Endothelial cell of umbilical vein (primary cell): ENCODE results near the gene ARHGEF40. TPM values are rescaled to one million over a fixed set of nuclear protein-coding genes. Genes with fewer than 3 reads are reported as not detected.

ENCODE experiments used
- BruUV-seq: library from RNA; stranded (reverse); fragments of 400-500 nt; replicated peaks from 2 replicates; lab custom pipeline; 2021; lab: Mats Ljungman, UMichigan
- CTCF ChIA-PET: fragments of 300-600, 350-600 bp; sonication (Branson Sonifier 250); formaldehyde crosslinking; loops from one replicate; lab custom pipeline; 2021; ENCODE audit warnings: antibody characterized with exemption, inconsistent platforms; lab: Charles Lee
- POLR2A ChIA-PET: fragments of 300-600, 350-600 bp; sonication (Branson Sonifier 250); formaldehyde crosslinking; loops from one replicate; lab custom pipeline; 2021; ENCODE audit warnings: antibody characterized with exemption, inconsistent platforms; lab: Charles Lee
- DNase-seq: peaks from one replicate; pipeline ENCODE4 v3.0.0-alpha.2; 2011; ENCODE audit warnings: low read depth, low spot score
- FAIRE-seq: peaks from 2 replicates; lab custom pipeline; 2011; peaks lifted over from hg19 to GRCh38; lab: Jason Lieb, UNC
- H2AFZ ChIP-seq: 2 replicates; pipeline ENCODE4 v1.6.0; 2012; ENCODE audit warnings: low read depth, low read length, control low read depth, inconsistent platforms
- H3K27ac ChIP-seq: 2 replicates; pipeline ENCODE4 v1.5.1; 2011; ENCODE audit warnings: low read depth, mild to moderate bottlenecking, control low read depth, low read length, moderate library complexity; ENCODE audit not compliant: insufficient read depth
- H3K27me3 ChIP-seq, 2 experiments: 2 replicates each; pipeline versions ENCODE4 v1.6.0 to v1.6.1; 2011; ENCODE audit warnings: low read length in 2 of 2, mixed read lengths in 1 of 2; ENCODE audit not compliant: control insufficient read depth in 2 of 2, insufficient read depth in 2 of 2
- H3K36me3 ChIP-seq, 2 experiments: 2 replicates in 1 of 2; 3 replicates in 1 of 2; pipeline ENCODE4 v1.5.1; 2011; ENCODE audit warnings: low read length in 2 of 2, mild to moderate bottlenecking in 1 of 2, moderate library complexity in 1 of 2; ENCODE audit not compliant: control insufficient read depth in 2 of 2, insufficient read depth in 2 of 2; ENCODE audit errors: extremely low read depth in 1 of 2
- H3K4me1 ChIP-seq: 3 replicates; pipeline ENCODE4 v1.5.1; 2011; ENCODE audit warnings: mild to moderate bottlenecking, low read length; ENCODE audit not compliant: control insufficient read depth, insufficient read depth; ENCODE audit errors: extremely low read depth
- H3K4me2 ChIP-seq: 2 replicates; pipeline ENCODE4 v1.6.1; 2011; ENCODE audit warnings: low read length, control low read depth, mixed read lengths; ENCODE audit not compliant: insufficient read depth
- H3K4me3 ChIP-seq, 3 experiments: fragments of 200-600 bp in 1 of 3; sonication (generic), shearing (Covaris generic) in 1 of 3; replicated peaks in 1 of 3; 2 replicates each; pipeline ENCODE4 v1.5.1; 2011 to 2016; ENCODE audit warnings: control low read depth in 3 of 3, low read length in 3 of 3, mild to moderate bottlenecking in 2 of 3, inconsistent platforms in 1 of 3, low read depth in 1 of 3, moderate library complexity in 1 of 3; ENCODE audit not compliant: insufficient read depth in 1 of 3
- H3K79me2 ChIP-seq: 2 replicates; pipeline ENCODE4 v1.6.0; 2012; ENCODE audit warnings: low read length, inconsistent platforms; ENCODE audit not compliant: control insufficient read depth, insufficient read depth
- H3K9ac ChIP-seq: replicated peaks from 2 replicates; pipeline ENCODE3; 2011; ENCODE audit warnings: low read length, control low read depth; ENCODE audit not compliant: insufficient read depth; ENCODE audit errors: extremely low read depth
- H3K9me1 ChIP-seq: replicated peaks from 3 replicates; pipeline ENCODE4 v1.6.0; 2011; ENCODE audit warnings: mild to moderate bottlenecking, low read length; ENCODE audit not compliant: control insufficient read depth, insufficient read depth; ENCODE audit errors: extremely low read depth
- H3K9me3 ChIP-seq: replicated peaks from 2 replicates; pipeline ENCODE4 v1.5.1; 2012; ENCODE audit warnings: low read length, inconsistent platforms; ENCODE audit not compliant: control insufficient read depth, insufficient read depth
- H4K20me1 ChIP-seq: replicated peaks from 2 replicates; pipeline ENCODE3; 2011; ENCODE audit warnings: mild to moderate bottlenecking, low read length; ENCODE audit not compliant: control insufficient read depth, insufficient read depth; ENCODE audit errors: extremely low read depth
- EZH2 ChIP-seq: IDR thresholded peaks from 2 replicates; pipeline ENCODE4 v1.6.1; 2012; ENCODE audit warnings: borderline replicate concordance, low read depth, mild to moderate bottlenecking, moderate library complexity, low read length, inconsistent platforms; ENCODE audit not compliant: severe bottlenecking
- FOS ChIP-seq: IDR thresholded peaks from 2 replicates; pipeline ENCODE4 v1.6.1; 2011; ENCODE audit warnings: mild to moderate bottlenecking, low read length, moderate library complexity, borderline replicate concordance; ENCODE audit not compliant: insufficient read depth
- GATA2 ChIP-seq: IDR thresholded peaks from 2 replicates; pipeline ENCODE4 v1.7.0; 2011; ENCODE audit warnings: low read depth, mild to moderate bottlenecking, moderate library complexity, mixed read lengths, low read length; ENCODE audit not compliant: insufficient read length, insufficient read depth
- JUN ChIP-seq: IDR thresholded peaks from 2 replicates; pipeline ENCODE4 v1.6.1; 2011; ENCODE audit warnings: borderline replicate concordance, low read depth; ENCODE audit not compliant: insufficient read length, insufficient read depth
- MYC ChIP-seq: IDR thresholded peaks from one replicate; pipeline ENCODE4 v1.6.1; 2011; ENCODE audit warnings: mild to moderate bottlenecking, low read depth, low read length
- POLR2A ChIP-seq: IDR thresholded peaks from 2 replicates; pipeline ENCODE4 v1.6.1; 2012; ENCODE audit warnings: low read depth, mild to moderate bottlenecking, control low read depth, low read length
- POLR2AphosphoS5 ChIP-seq: IDR thresholded peaks from 2 replicates; pipeline ENCODE4 v1.6.1; 2012; ENCODE audit warnings: low read depth, mild to moderate bottlenecking, control low read depth, low read length, moderate library complexity; ENCODE audit not compliant: insufficient read depth
- dilution Hi-C: fragments of 300-500 bp; cut with MboI; formaldehyde crosslinking; loops from one replicate; pipeline ENCODE4 v1.15.0; 2019; ENCODE audit warnings: low sequenced_read_pairs; ENCODE audit not compliant: extremely low pct_ligation_motif_present
- intact Hi-C: fragments of 100-400 bp; cut with micrococcal nuclease; formaldehyde crosslinking; loops from one replicate; pipeline ENCODE4 v1.10.0; 2022
- polyA plus RNA-seq, 4 experiments: library from polyadenylated mRNA; depleted of rRNA in 3 of 4; stranded (reverse) in 3 of 4; unstranded in 1 of 4; fragments of >200 nt; gene quantifications; 2 replicates each; pipeline versions ENCODE4 v1.2.1 to v1.2.3, GENCODE V29; 2011 to 2012; ENCODE audit warnings: missing spikeins in 1 of 4
- total RNA-seq: library from RNA; stranded (reverse); gene quantifications from 2 replicates; pipeline ENCODE4 v1.2.3, GENCODE V29; 2021
- TF ChIP-seq, protein P1 (sequence below), 2 donors: IDR thresholded peaks; 1 replicate in 1 of 2; 2 replicates in 1 of 2; pipeline ENCODE4 v1.5.1; 2011; ENCODE audit warnings: low read length in 2 of 2, mild to moderate bottlenecking in 2 of 2, moderate library complexity in 2 of 2, control low read depth in 1 of 2, inconsistent platforms in 1 of 2, low read depth in 1 of 2; ENCODE audit not compliant: insufficient read depth in 1 of 2; ENCODE audit errors: extremely low read depth in 1 of 2
- TF ChIP-seq, protein P2 (sequence below): IDR thresholded peaks from 2 replicates; pipeline ENCODE4 v1.6.1; 2011; ENCODE audit not compliant: insufficient read depth, insufficient read length

Gene ARHGEF40
- total and polyA plus RNA-seq, 2 donors (not counting 3 experiments of a cell fraction or from before 2014, with no cell fraction given) = 2.6 to 19.9 TPM

GRCh38 chr14:21084396-21084795 lies 14.3 kb downstream of the ARHGEF40 start:
- Histone ChIP-seq H2AFZ (no peak overlapping the region), H3K9ac (no peak overlapping the region), H3K9me1 (no peaks in the 10 kb centered on the region), H3K4me3 (no peak overlapping the region), H3K4me1 (no peaks in the 10 kb centered on the region), H3K36me3 (no peaks in the 10 kb centered on the region), H3K9me3 (no peaks in the 10 kb centered on the region), H3K4me2 (no peak overlapping the region), H3K27ac (no peak overlapping the region), H4K20me1 (no peaks in the 10 kb centered on the region), H3K27me3 (no peaks in the 10 kb centered on the region), H3K79me2 (no peaks in the 10 kb centered on the region)
- ChIA-PET POLR2A (no interaction called here), CTCF (interaction anchor here (1.4 to 3.5 kb wide), 4 partner anchors 8 to 69 kb away, joined by 7 to 17 read pairs (median 10); no protein-coding TSS in a partner anchor)
- dilution Hi-C loops (no loop called here), intact Hi-C loops (no loop called here)
- FAIRE-seq = no peak
- TF ChIP-seq FOS (no peak), MYC (no peak), POLR2AphosphoS5 (no peak), EZH2 (no peak), POLR2A (no peak), GATA2 (no peak), JUN (no peak)
- TF ChIP-seq, protein P1, sequence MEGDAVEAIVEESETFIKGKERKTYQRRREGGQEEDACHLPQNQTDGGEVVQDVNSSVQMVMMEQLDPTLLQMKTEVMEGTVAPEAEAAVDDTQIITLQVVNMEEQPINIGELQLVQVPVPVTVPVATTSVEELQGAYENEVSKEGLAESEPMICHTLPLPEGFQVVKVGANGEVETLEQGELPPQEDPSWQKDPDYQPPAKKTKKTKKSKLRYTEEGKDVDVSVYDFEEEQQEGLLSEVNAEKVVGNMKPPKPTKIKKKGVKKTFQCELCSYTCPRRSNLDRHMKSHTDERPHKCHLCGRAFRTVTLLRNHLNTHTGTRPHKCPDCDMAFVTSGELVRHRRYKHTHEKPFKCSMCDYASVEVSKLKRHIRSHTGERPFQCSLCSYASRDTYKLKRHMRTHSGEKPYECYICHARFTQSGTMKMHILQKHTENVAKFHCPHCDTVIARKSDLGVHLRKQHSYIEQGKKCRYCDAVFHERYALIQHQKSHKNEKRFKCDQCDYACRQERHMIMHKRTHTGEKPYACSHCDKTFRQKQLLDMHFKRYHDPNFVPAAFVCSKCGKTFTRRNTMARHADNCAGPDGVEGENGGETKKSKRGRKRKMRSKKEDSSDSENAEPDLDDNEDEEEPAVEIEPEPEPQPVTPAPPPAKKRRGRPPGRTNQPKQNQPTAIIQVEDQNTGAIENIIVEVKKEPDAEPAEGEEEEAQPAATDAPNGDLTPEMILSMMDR (IDR thresholded peaks at IDR 0.05; ENCODE audit: extremely low read depth in 1 of 2, insufficient read depth in 1 of 2, low read depth in 1 of 2, low read length in 2 of 2) = no peak
- TF ChIP-seq, protein P2, sequence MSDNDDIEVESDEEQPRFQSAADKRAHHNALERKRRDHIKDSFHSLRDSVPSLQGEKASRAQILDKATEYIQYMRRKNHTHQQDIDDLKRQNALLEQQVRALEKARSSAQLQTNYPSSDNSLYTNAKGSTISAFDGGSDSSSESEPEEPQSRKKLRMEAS = no peak
- no TSS peak for BruUV-seq
- no peak for DNase-seq
